Karpas-422 (cell line): Measurements from ENCODE around the gene EDA. TPM values are rescaled to one million over a fixed set of nuclear protein-coding genes. Genes with fewer than 3 reads are reported as not detected.

ENCODE experiments used
- DNase-seq: peaks from one replicate; pipeline ENCODE4 v3.0.0-alpha.2; 2015
- H2AFZ ChIP-seq: fragments of 200-600 bp; sonication (generic); 2 replicates; pipeline ENCODE4 v1.6.1; 2014; ENCODE audit warnings: antibody characterized with exemption, low read length, mixed read lengths
- H3K27ac ChIP-seq: fragments of 200-600 bp; sonication (generic); 2 replicates; pipeline ENCODE4 v1.5.1; 2014; ENCODE audit warnings: mild to moderate bottlenecking, low read length, moderate library complexity
- H3K27me3 ChIP-seq: fragments of 200-600 bp; sonication (generic); 2 replicates; pipeline ENCODE4 v1.6.1; 2014; ENCODE audit warnings: low read length, mixed read lengths
- H3K36me3 ChIP-seq: fragments of 200-600 bp; sonication (generic); 2 replicates; pipeline ENCODE4 v1.6.1; 2014; ENCODE audit warnings: low read length, mixed read lengths; ENCODE audit not compliant: insufficient read depth
- H3K4me1 ChIP-seq: fragments of 200-600 bp; sonication (generic); 2 replicates; pipeline ENCODE4 v1.6.1; 2014; ENCODE audit warnings: mild to moderate bottlenecking, low read length, mixed read lengths
- H3K4me2 ChIP-seq: fragments of 200-600 bp; sonication (generic); 2 replicates; pipeline ENCODE4 v1.6.1; 2014; ENCODE audit warnings: low read length, low read depth, mild to moderate bottlenecking; ENCODE audit not compliant: poor library complexity, severe bottlenecking
- H3K4me3 ChIP-seq: fragments of 200-600 bp; sonication (generic); 2 replicates; pipeline ENCODE4 v1.5.1; 2014; ENCODE audit warnings: mild to moderate bottlenecking, antibody characterized with exemption, low read length, mixed read lengths
- H3K79me2 ChIP-seq: fragments of 200-600 bp; sonication (generic); 2 replicates; pipeline ENCODE4 v1.6.1; 2014; ENCODE audit warnings: mild to moderate bottlenecking, low read length, mixed read lengths
- H3K9ac ChIP-seq: fragments of 200-600 bp; sonication (generic); 2 replicates; pipeline ENCODE4 v1.6.0; 2014; ENCODE audit warnings: low read length
- H3K9me2 ChIP-seq: fragments of 200-600 bp; sonication (generic), shearing (Covaris generic); replicated peaks from 2 replicates; pipeline ENCODE4 v1.6.0; 2014; ENCODE audit warnings: mild to moderate bottlenecking, low read length, moderate library complexity; ENCODE audit not compliant: insufficient read depth
- H3K9me3 ChIP-seq: fragments of 300-700, 200-600 bp; sonication (generic); 2 replicates; pipeline ENCODE4 v1.6.1; 2014; ENCODE audit warnings: low read length, mixed read lengths
- H4K20me1 ChIP-seq: fragments of 200-600 bp; sonication (generic); 2 replicates; pipeline ENCODE4 v1.6.1; 2014; ENCODE audit warnings: mild to moderate bottlenecking, antibody characterized with exemption, low read length, low read depth; ENCODE audit not compliant: insufficient read depth
- total RNA-seq: library from RNA; depleted of rRNA; stranded (reverse); fragments of >200 nt; shearing (Covaris generic); gene quantifications from 2 replicates; pipeline ENCODE4 v1.2.3, GENCODE V29; 2014; ENCODE audit warnings: low replicate concordance

EDA gene
- total RNA-seq, 1 experiment from 2014 or later, result not detected

DNA sequence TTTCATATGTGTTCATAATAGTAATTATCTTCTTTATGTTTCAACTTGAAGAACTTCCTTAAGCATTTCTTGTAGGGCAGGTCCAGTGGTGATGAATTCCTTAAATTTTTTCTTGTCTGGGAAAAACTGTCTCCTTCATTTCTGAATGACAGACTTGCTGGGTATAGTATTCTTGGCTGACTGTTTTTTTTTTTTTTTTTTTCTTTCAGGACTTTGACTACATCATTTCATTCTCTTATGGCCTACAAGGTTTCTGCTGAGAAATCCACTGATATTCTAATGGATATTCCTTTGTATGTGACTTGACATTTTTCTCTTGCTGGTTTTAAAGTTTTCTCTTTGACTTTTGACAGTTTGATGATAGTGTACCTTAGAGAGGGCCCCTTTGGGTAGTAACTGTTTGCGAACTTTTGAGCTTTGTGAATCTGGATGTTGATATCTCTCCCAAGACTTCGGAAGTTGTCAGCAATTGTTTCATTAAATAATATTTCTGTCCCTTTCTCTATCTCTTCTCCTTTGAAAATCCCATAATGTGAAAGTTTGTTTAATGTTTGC lies 54.2 kb downstream of the EDA start:
- no peak for DNase-seq
- H3K4me3 ChIP-seq, result no peak overlapping the region
- H3K27ac ChIP-seq, result no peak overlapping the region
- no peak overlapping the region for H2AFZ ChIP-seq
- H3K9me3 ChIP-seq, result peaks cover 15% of the 10 kb centered on the region
- no peaks in the 10 kb centered on the region for H3K27me3 ChIP-seq
- no peaks in the 10 kb centered on the region for H3K9me2 ChIP-seq
- no peaks in the 10 kb centered on the region for H4K20me1 ChIP-seq
- H3K79me2 ChIP-seq, result no peaks in the 10 kb centered on the region
- no peaks in the 10 kb centered on the region for H3K4me1 ChIP-seq
- H3K4me2 ChIP-seq, result no peak overlapping the region
- H3K36me3 ChIP-seq, result no peaks in the 10 kb centered on the region
- H3K9ac ChIP-seq, result no peak overlapping the region

DNA sequence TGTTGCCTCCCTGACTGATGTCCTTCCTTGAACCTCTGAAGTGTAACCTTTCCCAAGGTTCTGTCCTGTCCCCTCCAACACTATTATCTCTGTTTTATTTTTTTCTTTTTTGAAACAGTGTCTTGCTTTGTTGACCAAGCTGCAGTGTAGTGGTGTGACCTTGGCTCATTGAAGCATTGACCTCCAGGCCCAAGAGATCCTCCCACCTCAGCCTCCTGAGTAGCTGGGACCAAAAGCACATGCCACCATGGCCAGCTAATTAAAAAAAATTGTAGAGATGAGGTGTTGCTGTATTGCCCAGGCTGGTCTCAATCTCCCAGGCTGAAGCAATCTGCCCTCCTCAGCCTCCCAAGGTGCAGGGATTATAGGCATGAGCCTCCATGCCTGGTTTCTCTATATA lies 59.0 kb downstream of the EDA start:
- no peak for DNase-seq

DNA sequence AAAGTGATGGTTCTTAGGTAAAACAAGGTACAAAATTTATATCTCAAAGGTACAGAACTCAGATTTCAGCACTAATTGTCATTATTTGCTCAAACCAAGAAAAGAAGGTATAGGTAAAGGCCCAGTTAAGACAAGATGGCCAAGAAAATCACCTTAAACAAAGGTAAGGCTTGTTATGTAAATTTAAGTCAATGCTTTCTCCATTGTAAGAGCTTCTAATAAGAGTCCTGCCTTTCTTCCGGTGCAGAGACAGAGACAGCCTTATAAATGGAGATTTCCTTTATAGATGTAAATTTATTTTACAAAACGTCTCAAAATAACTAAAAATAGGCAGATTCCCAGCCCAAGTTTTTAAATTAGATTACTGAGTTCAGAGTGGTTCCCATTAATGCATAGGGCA lies 89.9 kb downstream of the EDA start:
- Histone ChIP-seq H3K9ac (no peak overlapping the region), H3K27ac (no peak overlapping the region), H3K9me3 (no peaks in the 10 kb centered on the region), H3K9me2 (no peaks in the 10 kb centered on the region), H3K4me1 (no peaks in the 10 kb centered on the region), H3K4me2 (no peak overlapping the region), H2AFZ (no peak overlapping the region), H3K27me3 (no peaks in the 10 kb centered on the region), H4K20me1 (no peaks in the 10 kb centered on the region), H3K79me2 (no peaks in the 10 kb centered on the region), H3K4me3 (no peak overlapping the region), H3K36me3 (no peaks in the 10 kb centered on the region)
- DNase-seq, result no peak

More for the DNA sequence above, 59.0 kb downstream of the EDA start:
- Histone ChIP-seq H3K4me1 (no peaks in the 10 kb centered on the region), H4K20me1 (no peaks in the 10 kb centered on the region), H3K36me3 (no peaks in the 10 kb centered on the region), H3K9me2 (no peaks in the 10 kb centered on the region), H3K4me3 (no peak overlapping the region), H3K27ac (no peak overlapping the region), H3K27me3 (no peaks in the 10 kb centered on the region), H2AFZ (no peak overlapping the region), H3K79me2 (no peaks in the 10 kb centered on the region), H3K9ac (no peak overlapping the region), H3K9me3 (peaks cover 11% of the 10 kb centered on the region), H3K4me2 (no peak overlapping the region)

DNA sequence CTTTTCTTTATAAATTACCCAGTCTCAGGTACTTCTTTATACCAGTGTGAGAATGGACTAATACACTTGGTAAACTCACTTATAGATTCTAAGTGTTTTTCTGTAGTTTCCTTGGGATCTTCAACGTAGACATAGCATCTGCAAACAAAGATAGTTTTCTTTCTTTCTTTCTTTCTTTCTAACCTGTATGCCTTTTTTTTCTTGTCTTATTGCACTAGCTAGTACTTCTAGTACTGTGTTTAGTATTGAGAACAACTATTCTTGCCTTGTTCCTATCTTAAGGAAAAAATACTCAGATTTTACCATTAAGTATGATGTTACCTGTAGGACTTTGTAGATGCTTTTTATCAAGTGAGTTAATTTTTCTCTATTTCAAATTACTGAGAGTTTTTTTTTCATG lies 102.2 kb downstream of the EDA start:
- no peaks in the 10 kb centered on the region for H3K4me1 ChIP-seq
- H3K79me2 ChIP-seq, result no peaks in the 10 kb centered on the region
- H3K27me3 ChIP-seq, result no peaks in the 10 kb centered on the region
- peaks cover 16% of the 10 kb centered on the region for H3K9me3 ChIP-seq
- no peak overlapping the region for H3K9ac ChIP-seq
- H3K4me3 ChIP-seq, result no peak overlapping the region
- no peak overlapping the region for H3K27ac ChIP-seq
- H4K20me1 ChIP-seq, result no peaks in the 10 kb centered on the region
- H3K36me3 ChIP-seq, result no peaks in the 10 kb centered on the region
- H3K9me2 ChIP-seq, result no peaks in the 10 kb centered on the region
- DNase-seq, result no peak
- H3K4me2 ChIP-seq, result no peak overlapping the region
- H2AFZ ChIP-seq, result no peak overlapping the region

DNA sequence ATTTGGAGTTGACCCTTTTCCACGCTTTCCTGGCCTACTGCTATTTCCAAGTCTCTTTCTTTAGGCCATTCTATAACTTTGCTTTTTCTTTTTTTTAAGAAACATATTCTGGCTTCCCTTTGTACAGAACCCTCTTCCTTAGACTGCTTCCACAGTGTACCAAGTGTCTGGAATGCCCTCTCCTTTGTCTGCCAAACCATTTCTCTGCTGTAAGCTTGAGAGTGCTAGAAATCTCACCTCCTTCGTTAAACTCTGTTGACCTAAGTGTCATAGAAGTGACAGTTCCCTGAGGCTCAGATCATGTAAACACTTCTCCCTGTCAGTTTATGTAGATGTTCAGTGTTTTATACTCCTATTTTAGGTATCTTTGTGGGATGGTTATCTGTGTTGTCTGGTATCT lies 108.4 kb downstream of the EDA start:
- Histone ChIP-seq H3K4me2 (no peak overlapping the region), H3K36me3 (no peaks in the 10 kb centered on the region), H3K9me2 (no peaks in the 10 kb centered on the region), H2AFZ (no peak overlapping the region), H4K20me1 (no peaks in the 10 kb centered on the region), H3K79me2 (no peaks in the 10 kb centered on the region), H3K9ac (no peak overlapping the region), H3K9me3 (peaks cover 7% of the 10 kb centered on the region; the same call in 1 of the 2 replicates), H3K27me3 (no peaks in the 10 kb centered on the region), H3K27ac (no peak overlapping the region), H3K4me1 (no peaks in the 10 kb centered on the region), H3K4me3 (no peak overlapping the region)
- DNase-seq, result no peak

DNA sequence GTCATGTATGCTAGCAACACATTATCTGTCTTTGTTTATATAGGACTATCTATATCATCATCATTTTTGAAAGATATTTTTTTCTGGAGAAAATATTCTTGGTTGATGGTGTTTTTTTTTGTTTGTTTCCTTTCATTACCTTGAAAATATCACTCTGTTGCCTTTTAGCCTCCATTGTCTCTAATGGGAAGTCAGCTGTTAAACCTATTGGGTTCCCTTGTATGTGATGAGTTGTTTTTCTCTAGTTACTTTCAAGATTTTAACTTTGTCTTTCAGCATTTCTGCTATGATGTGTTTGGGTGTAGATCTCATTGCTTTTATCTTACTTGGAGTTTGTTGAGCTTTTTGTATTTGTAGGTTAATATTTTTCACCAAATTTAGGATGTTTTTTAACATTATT lies 124.4 kb downstream of the EDA start:
- no peaks in the 10 kb centered on the region for H3K79me2 ChIP-seq
- H2AFZ ChIP-seq, result no peak overlapping the region
- peaks cover 9% of the 10 kb centered on the region for H3K9me3 ChIP-seq
- no peaks in the 10 kb centered on the region for H3K27me3 ChIP-seq
- no peak overlapping the region for H3K4me2 ChIP-seq
- no peaks in the 10 kb centered on the region for H4K20me1 ChIP-seq
- H3K4me3 ChIP-seq, result no peak overlapping the region
- H3K9me2 ChIP-seq, result no peaks in the 10 kb centered on the region
- no peak overlapping the region for H3K9ac ChIP-seq
- no peak overlapping the region for H3K27ac ChIP-seq
- no peak for DNase-seq
- H3K4me1 ChIP-seq, result no peaks in the 10 kb centered on the region
- no peaks in the 10 kb centered on the region for H3K36me3 ChIP-seq

DNA sequence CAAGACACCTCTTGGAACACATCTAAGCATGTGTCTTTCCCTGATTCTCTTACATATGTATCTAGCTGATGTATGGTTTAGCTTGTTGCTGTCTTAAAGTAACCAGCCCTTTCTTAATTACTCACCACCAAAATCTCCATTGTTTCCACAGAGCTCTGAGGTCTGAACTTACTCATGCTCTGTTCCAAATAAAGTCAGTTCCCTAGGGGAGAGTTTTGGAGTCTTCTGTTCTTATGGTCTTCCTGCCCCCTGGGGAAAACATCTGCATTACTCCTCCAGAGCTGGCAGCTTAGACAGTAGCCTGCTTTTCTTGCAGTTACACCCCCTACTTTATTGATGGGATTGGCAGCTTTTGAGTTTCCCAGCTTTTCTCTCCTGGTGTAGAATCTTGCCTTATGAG lies 125.8 kb downstream of the EDA start:
- Histone ChIP-seq H3K79me2 (no peaks in the 10 kb centered on the region), H3K4me1 (no peaks in the 10 kb centered on the region), H4K20me1 (no peaks in the 10 kb centered on the region), H3K9me3 (peaks cover 9% of the 10 kb centered on the region), H3K4me2 (no peak overlapping the region), H3K27me3 (no peaks in the 10 kb centered on the region), H3K27ac (no peak overlapping the region), H3K36me3 (no peaks in the 10 kb centered on the region), H2AFZ (no peak overlapping the region), H3K4me3 (no peak overlapping the region), H3K9me2 (no peaks in the 10 kb centered on the region), H3K9ac (no peak overlapping the region)
- DNase-seq, result no peak

DNA sequence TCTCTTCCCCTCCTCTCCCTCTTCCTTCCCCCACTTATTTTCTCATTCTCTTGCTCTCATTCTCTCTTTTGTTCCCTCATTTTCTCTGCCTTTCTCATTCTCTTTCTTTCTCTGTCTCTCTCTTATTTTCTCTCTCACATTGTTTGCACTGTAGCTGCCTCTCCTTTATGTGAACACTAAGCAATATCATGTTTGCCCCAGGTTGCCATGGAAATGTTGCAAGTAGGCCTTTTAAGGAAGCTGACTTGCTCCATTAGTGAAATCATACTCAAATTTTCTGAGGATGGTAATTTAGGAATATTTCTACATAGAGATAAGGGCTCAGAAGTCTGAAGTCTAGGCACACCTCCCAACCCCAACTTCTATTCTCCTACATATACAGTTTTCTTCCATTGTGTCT lies 130.1 kb downstream of the EDA start:
- H3K27me3 ChIP-seq, result no peaks in the 10 kb centered on the region
- H4K20me1 ChIP-seq, result no peaks in the 10 kb centered on the region
- H3K9me2 ChIP-seq, result no peaks in the 10 kb centered on the region
- H3K4me1 ChIP-seq, result no peaks in the 10 kb centered on the region
- H3K9ac ChIP-seq, result no peak overlapping the region
- peaks cover 4% of the 10 kb centered on the region; the same call in 1 of the 2 replicates for H3K9me3 ChIP-seq
- no peak overlapping the region for H3K4me3 ChIP-seq
- H3K79me2 ChIP-seq, result no peaks in the 10 kb centered on the region
- no peak for DNase-seq
- H3K36me3 ChIP-seq, result no peaks in the 10 kb centered on the region
- H3K4me2 ChIP-seq, result no peak overlapping the region
- no peak overlapping the region for H3K27ac ChIP-seq
- no peak overlapping the region for H2AFZ ChIP-seq

DNA sequence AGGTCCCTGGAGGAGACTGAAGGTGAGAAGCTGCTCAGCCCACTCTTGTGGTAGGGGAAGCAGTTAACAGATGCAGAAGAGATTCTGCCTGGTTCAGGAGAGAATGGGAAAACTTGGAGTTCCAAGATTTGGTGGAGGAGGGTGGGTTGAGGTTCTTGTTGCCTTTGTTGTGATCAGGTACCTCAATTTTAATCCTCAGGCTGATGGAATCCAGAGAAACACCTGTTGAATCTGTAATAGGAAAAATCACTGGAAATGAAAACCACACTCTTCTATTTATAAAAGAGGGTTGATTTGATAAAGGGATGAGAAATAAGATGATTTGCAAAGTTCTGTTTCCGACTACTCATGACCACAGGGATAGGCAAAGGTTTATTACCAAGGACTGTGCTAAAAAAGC lies 132.1 kb downstream of the EDA start:
- Histone ChIP-seq H3K9me2 (no peaks in the 10 kb centered on the region), H3K4me3 (no peak overlapping the region), H3K79me2 (no peaks in the 10 kb centered on the region), H3K27me3 (no peaks in the 10 kb centered on the region), H3K36me3 (no peaks in the 10 kb centered on the region), H3K9me3 (no peaks in the 10 kb centered on the region), H3K4me1 (no peaks in the 10 kb centered on the region), H3K9ac (no peak overlapping the region), H2AFZ (no peak overlapping the region), H4K20me1 (no peaks in the 10 kb centered on the region), H3K4me2 (no peak overlapping the region), H3K27ac (no peak overlapping the region)
- no peak for DNase-seq
